ELF-1 (cell line): ENCODE data around the gene CDKL4.

Experiments used
- DNase-seq: peaks from one replicate; pipeline ENCODE4 v3.0.0-alpha.2; 2016; ENCODE audit warnings: low read depth, low spot score

Gene CDKL4

GRCh38 chr2:39243469-39244123 is at the start of gene CDKL4:
Gene CDKL4, minus strand, starts transcription at chr2:39243970.
- peak; percentile 53 for DNase-seq

- DNase-seq, result no peak
Measured at GRCh38 chr2:39290433-39290832, 46.7 kb upstream of the CDKL4 start.

- no peak for DNase-seq
Measured at GRCh38 chr2:39289609-39290008, 45.8 kb upstream of the CDKL4 start.

DNA sequence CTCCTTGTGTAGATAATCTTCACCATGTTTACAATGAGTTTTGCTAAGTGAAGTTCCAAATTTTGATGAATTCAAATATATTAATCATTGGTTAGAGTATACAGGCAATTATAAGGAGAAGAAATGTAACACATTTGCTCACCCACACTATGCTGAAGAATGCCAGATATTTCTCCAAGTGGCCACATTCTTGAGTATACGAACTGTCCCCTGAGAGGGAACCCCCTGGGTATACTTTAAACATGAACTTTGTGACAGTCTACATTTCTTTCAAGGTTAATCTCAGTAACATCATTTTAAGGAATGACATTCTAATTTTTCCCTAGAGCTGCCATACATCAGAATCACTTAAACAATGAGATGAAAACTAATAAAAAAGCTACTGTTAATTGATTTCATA is 39.8 kb upstream of the CDKL4 start:
- DNase-seq, result no peak

GRCh38 chr2:39281391-39281790 is 37.6 kb upstream of the CDKL4 start:
- DNase-seq, result no peak

- no peak for DNase-seq
Measured at GRCh38 chr2:39275016-39275415, 31.2 kb upstream of the CDKL4 start.

- no peak for DNase-seq
Measured at GRCh38 chr2:39269941-39270340, 26.2 kb upstream of the CDKL4 start.

DNA sequence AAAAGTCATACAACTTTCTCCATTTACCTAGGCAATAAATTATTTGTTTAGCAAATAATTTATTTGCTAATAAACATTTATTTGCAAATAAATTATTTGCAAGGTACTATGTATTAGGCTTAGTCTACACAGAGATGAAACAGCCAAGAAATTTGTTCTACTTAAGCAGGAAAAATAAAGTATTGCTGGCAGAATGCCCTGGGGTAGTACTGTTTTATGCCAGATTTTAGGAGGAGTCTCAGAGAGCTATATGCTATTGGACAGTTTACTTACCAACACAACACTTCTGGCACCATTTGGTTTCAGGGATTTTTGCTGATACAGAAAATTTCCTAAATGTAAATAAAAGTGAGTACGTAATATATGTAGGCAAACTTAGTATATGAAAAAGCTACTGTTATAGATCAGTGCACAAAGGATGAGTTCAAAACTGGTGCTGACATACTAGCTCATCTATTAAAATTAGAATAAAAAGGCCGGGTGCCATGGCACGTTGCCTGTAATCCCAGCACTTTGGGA is 23.2 kb upstream of the CDKL4 start:
- no peak for DNase-seq

DNA sequence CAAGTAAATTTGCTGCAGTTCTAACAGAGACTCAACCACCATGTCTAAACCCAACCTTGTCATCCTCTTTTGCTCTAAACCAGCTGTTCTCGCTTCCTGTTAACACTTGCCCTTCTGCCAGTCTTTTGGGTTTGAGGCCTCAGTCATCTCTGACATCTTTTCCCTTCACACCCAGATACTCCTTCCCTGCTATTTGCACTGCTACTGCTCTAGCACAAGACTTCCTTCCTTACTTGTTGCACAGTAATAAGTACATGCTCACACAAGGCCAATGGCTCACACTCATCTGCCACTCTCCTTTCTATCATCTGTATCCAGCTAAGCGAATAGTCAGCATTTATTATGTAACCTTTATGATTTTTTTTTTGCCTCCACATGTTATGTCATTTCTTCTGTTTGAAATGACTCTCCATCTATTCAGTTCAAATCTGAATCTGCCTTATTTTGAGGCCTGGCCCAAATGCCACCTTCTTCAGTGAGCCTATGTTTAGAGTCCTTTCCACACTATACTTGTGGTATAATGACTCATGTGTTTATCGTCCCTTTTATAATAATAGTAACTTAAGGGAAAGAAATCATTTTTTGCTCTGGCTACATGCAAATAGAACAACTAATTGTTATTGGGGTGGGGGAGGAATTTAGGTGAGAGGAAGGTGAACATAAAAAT is 22.5 kb upstream of the CDKL4 start:
- DNase-seq, result no peak

DNA sequence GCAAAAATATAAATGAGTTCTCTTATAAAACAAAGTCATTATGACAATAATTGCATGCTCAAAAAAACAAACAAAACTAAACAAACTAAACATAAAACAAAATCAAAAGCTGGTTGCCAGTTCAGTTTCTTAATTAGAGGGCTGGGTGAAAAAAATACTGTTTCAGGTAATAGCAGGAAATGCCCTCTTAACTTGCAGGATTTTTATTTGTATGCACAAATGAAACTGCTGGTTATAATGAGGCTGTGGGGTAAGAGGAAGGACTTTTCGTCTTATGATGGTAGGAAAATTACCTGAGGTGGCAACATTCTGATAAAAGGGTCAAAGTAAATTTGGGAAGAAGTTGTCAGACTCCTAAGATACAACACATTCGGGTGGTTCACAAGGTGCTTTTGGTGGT is 21.5 kb upstream of the CDKL4 start:
- no peak for DNase-seq

GRCh38 chr2:39264733-39265132 is 21.0 kb upstream of the CDKL4 start:
- DNase-seq, result no peak

DNA sequence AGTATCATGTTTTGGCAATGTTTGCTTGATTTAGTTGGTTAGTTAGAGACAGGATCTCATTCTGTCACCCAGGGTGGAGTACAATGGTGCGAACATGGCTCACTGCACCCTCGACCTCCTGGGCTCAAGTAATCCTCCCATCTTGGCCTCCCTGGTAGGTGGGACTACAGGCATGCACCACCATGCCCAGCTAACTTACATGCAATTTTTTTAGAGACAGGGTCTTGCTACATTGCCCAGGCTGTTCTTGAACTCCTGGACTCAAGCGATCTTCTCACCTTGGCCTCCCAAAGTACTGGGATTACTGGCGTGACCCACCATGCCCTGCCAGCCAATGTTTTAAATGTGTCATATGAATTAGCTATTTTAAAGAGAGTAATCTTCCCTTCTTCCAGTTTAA is 16.3 kb upstream of the CDKL4 start:
- DNase-seq, result no peak

DNA sequence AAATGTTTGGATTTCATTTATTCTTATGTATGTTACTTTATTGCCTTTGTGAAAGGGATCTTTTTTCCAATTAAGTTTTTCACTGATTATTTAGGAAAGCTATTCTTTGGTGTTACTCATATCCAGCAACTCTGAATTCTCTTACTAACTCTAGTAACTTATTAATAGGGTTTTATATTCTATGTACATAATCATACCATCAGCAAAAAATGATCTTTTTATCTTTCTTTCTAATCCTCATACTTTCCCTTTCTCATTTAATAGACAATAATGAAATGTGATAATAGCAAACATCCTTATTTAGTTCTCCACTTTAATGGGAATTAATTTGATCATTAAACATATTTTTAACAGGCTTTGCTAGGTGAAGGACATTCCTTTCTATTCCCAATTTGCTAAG is 12.3 kb upstream of the CDKL4 start:
- DNase-seq, result no peak

GRCh38 chr2:39252888-39253518 is 9.2 kb upstream of the CDKL4 start:
- no peak for DNase-seq

- no peak for DNase-seq
Measured at GRCh38 chr2:39247512-39248043, 3.8 kb upstream of the CDKL4 start.

DNA sequence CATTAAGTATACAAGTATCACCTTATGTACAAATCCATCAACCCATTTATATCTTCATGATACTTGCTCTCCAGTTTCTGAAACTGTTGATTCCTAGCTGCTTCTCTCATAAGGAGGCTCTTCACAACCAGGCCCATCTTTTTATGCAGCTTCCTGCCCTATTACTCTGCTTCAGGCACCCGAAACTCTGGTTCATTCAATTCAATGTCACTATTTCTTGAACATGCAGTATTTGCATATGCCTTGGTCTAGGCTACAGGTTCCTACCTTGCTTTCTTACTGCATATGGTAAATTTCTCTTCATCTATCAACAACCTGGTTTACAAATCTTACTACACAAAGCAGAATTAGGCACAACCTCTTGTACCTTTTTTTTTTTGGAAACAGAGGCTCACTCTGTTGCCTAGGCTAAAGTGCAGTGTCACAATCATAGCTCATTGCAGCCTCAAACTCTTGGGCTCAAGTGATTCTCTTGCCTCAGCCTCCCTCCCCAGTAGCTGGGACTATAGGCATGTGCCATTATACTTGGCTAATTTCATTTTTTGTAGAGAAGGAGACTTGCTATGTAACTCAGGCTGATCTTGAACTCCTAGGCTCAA is 2.7 kb upstream of the CDKL4 start:
- no peak for DNase-seq

DNA sequence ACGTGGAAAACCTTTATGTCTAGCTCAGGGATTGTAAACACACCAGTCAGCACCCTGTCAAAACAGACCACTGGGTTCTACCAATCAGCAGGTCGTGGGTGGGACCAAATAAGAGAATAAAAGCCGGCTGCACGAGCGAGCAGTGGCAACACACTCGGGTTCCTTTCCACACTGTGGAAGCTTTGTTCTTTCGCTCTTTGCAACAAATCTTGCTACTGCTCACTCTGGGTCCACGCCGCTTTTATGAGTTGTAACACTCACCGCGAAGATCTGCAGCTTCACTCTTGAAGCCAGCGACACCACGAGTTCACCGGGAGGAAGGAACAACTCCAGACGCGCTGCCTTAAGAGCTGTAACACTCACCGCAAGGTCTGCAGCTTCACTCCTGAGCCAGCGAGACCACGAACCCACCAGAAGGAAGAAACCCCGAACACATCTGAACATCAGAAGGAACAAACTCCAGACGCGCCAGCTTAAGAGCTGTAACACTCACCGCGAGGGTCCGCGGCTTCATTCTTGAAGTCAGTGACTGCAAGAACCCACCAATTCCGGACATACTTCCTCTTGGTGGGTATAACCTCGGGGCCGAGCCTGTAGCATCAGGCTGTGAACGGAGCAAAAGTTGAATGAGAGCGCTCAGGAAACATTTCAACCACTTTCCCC is 1.3 kb upstream of the CDKL4 start:
- peak; percentile 70 for DNase-seq

DNA sequence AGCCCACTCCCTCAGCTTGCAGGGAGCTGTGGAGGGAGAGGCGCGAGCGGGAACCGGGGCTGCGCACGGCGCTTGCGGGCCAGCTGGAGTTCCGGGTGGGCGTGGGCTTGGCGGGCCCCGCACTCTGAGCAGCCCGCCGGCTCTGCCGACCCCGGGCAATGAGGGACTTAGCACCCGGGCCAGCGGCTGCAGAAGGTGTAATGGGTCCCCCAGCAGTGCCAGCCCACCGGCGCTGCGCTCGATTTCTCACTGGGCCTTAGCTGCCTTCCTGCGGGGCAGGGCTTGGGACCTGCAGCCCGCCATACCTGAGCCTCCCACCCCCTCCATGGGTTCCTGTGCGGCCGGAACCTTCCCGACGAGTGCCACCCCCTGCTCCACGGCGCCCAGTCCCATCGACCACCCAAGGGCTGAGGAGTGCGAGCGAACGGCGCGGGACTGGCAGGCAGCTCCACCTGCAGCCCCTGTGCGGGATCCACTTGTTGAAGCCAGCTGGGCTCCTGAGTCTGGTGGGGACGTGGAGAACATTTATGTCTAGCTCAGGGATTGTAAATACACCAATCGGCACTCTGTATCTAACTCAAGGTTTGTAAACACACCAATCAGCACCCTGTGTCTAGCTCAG is 582 bp upstream of the CDKL4 start:
- peak; percentile 34 for DNase-seq

- no peak for DNase-seq
Measured at GRCh38 chr2:39241588-39241987, 2.2 kb downstream of the CDKL4 start.

GRCh38 chr2:39240758-39241157 is 3.0 kb downstream of the CDKL4 start:
- no peak for DNase-seq

DNA sequence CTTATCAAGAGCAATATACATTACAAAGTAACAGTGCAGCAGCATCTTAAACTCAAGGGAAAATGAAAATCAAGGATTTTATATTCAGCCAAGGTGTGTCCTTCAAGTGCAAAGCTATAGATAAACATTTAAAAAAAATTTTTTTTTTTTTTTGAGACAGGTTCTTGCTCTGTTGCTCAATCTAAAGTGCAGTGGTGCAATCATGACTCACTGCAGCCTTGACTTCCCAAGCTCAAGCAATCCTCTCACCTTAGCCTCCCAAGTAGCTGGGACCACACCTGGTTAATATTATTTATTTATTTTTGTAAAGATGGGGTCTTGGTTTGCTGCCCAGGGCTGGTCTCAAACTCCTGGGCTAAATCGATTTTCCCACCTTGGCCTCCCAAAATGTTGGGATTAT is 9.0 kb downstream of the CDKL4 start:
- no peak for DNase-seq
